DMS 273 (cell line): ENCODE data around the gene EFCC1.
A peak's percentile ranks its signal among the peaks of the same experiment; 100 is the strongest.
"Not testable (repeated sequence)": the region's sequence is repeated elsewhere in the genome, so short reads cannot be mapped to it uniquely, and the experiment has no call there.

Source experiments
- DNase-seq: peaks from one replicate; lab custom pipeline; 2025; ENCODE audit not compliant: unreplicated experiment; lab: John Stamatoyannopoulos, UW

Gene EFCC1

DNA sequence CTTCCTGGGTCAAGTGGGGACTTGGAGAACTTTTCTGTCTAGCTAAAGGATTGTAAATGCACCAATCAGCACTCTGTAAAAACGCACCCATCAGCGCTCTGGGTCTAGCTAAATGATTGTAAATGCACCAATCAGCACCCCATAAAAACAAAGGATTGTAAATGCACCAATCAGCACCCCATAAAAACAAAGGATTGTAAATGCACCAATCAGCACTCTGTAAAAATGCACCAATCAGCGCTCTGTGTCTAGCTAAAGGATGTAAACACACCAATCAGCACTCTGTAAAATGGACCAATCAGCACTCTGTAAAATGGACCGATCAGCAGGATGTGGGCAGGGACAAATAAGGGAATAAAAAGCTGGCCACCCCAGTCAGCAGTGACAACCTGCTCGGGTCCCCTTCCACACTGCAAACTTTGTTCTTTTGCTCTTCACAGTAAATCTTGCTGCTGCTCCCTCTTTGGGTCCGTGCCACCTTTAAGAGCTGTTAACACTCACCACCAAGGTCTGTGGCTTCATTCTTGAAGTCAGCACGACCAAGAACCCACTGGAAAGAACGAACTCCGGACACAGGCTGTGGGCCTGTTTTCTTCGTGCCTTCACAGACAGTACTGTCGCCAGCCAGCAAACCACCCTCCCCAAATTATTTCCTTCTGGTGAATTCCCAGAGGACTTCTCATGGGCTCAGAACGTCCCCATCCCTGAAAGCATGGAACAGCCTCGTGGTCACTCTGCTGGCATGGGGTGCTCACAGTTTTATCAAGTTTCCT is 68.4 kb downstream of the EFCC1 start:
- not testable (repeated sequence) for DNase-seq

DNA sequence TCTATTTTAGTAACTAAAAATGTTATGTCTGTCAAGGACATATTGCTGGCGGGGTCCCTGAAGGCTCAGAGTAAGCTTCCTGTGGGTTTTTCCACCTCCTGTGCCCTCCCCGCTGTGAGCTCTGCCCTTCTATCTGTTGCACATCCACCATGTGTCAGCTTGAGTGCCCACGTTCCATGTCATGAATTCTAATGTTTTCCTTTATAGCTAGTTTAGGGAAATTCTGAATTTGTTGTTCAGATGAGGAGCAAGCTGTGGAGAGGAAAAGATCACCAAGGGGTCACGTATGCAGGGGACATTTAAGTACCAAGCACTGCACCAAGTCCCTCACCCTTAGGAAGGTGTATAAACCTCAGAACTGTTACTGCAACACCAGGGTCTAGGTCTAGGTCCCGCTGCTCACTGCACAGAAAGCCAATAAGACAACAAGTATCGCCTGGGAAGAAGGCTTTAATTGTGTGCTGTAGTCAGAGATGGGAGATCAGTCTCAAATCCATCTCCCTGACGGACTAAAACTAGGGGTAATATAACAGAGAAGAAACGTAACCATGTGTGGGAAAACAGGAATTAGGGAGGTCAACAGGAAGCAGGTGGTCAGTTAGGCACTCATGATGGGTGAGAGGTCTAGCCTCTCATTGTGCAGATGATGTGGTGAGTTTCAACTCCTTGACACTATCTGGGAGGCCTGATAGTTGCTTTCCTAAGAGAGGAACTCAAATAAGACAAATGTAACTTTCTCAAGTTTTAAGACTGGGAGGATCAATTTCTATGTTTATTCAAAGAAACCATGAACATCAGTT is 69.2 kb downstream of the EFCC1 start:
- no peak for DNase-seq

DNA sequence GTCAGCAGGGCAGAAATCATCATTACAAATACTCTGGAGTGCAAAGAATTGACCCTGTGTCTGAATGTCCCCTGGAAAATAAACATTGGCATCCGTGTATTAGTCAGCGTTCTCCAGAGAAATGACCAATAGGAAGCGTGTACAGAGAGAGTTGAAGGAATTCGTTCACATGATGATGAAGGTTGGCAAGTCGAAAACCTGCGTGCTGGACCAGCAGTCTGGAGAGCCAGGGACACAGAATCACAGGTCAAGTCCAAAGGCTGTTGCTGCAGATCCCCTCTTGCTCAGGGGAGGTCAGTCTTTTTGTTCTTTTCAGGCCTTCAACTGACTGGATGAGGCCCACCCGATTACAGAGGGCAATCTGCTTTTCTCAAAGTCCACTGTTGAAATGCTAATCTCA is 76.1 kb downstream of the EFCC1 start:
- no peak for DNase-seq

DNA sequence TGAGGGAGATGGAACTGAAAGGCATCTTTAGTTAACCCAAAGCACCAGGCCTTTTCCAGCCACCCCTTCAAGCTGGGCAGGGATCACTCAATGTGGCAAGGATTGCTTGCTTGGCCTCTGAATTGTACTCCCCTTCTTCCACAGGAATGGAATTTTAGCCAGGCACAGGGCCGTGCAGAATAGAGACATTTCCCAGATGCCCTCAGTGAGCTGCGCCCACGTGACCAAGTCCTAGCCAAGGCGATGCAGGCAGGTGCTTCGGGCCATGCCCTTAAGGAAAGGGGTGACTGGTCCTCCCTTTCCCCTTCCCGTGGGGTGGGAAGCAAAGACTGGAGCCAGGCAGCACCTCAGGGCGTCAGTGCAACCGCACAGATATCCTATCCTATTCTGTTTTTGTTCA is 77.4 kb downstream of the EFCC1 start:
- DNase-seq = no peak

DNA sequence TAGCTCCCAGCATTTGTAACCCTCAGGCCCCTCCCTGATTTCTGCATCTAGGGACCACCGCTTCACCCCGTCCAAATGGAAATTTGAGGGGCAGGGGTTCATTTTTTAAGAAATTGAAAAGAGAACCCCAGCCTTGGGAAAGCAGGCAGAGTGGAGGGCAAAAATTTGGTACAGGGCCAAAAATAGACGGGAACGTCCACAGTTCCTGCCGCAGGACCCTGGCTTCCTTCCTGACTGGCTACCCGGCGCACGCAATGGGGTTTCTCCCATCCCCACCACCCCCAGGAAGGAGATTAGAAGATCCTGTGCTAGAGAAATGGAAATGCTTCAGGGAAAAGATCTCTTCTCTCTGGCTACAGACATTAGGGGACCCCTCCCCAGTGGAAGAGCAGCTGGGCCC is 80.4 kb downstream of the EFCC1 start:
- DNase-seq = no peak

DNA sequence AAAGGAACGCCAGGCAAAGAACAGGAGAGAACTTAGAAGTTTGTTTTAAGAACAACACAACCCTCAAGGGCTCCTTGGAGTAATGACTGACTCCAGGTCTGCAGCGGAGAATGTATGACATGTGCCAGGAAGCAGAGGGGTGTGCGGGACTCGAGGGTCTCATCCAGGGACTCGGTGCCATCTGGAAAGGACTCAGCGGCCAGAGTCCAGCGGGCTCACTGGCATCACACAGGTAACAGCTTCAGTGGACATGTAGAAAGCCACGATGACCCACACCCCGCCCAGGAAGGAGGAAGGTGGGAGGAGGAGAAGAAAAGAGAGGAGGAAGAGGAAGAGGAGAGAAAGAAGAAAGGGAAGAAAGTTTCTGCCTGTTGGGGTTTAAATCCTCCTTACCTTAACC is 80.9 kb downstream of the EFCC1 start:
- no peak for DNase-seq

DNA sequence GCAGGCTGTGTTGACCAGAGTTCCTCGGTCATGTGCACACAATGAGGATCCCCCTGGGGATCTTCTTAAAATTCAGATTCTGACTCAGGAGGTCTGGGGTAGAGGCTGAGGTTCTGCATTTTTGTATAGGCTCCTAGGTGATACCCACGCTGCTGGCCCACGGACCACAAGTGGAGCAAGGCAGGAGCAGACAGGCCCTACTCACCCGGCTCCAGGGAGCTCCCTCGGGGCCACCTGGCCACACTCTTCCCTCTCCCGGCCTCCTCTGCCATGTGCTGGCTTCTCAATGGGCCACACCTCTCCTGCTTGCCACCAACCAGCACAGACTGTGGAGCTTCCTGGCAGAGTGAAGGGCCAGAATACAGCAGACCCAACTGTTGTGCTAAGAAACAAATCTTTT is 83.4 kb downstream of the EFCC1 start:
- DNase-seq = no peak

DNA sequence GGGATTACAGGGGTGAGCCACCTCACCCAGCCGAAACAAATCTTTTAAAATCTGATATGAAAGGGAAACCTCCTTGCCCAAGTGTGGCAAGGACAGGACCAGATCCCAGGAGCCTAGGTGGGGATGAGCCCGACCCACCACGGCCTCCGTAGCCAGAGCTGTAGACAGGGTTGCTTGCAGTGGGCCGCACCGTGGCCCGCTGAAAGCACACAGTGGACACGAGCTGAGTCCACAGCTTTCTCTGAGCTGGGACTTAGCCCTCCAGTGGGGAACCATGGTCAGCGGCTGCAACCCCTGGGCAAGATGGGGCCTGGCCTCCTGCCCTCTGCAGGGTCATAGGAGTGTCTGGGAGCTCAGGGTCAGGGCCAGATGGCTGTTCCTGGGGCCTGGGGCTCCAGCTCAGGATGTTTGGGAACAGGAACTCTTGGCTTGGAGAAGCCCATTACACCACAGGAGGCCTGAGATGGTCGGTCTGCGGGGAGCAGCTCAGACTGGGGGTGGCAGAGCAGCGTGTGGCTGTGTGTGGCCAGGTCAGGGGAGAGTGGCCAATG is 84.1 kb downstream of the EFCC1 start:
- DNase-seq = no peak

DNA sequence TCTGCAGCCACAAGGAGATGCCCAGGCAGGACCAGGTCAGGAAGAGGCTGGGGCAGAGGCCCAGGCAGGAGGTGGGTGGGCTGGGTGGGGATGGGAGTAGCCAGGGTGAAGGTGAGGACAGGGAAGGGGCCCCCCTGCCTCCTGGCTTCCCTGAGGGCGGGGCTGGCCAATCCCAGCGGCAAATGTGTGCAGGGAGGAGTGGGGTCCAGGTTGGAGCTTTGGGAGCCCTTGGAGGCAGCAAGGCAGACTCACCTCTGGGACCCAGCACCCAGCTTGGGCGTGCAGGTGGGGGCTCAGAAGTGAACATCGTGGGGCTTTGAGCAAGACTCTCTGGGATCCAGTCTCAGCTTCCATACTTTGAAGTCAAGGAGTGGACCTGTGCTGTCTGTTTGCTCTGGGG is 84.7 kb downstream of the EFCC1 start:
- DNase-seq = no peak

DNA sequence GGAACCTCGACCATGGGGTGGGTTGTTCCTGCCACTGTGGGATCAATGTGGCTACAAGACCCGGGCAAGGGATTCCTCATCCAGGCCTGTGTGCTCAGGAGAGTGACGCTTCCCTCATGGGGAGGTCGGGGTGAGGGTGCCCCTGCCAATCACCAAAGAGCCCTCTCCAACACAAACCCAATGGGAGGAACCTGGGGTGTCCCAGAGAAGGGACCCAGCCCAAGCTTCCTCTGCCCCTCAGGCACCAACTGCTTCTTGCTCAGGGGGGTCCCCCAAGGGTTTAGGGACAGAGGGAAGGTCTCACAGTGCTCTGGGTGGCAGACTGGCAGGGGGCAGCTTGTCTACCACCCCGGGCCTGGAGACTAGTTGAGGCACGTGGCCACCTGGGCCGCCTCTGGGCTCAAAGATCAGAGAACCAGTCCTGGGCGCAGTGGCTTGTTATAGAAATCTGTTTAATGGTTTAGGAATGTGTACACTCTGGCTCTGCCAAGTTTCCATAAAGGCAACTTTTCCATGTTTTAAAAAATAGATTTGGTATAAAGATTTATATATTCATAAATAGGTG is 86.1 kb downstream of the EFCC1 start:
- DNase-seq = no peak

DNA sequence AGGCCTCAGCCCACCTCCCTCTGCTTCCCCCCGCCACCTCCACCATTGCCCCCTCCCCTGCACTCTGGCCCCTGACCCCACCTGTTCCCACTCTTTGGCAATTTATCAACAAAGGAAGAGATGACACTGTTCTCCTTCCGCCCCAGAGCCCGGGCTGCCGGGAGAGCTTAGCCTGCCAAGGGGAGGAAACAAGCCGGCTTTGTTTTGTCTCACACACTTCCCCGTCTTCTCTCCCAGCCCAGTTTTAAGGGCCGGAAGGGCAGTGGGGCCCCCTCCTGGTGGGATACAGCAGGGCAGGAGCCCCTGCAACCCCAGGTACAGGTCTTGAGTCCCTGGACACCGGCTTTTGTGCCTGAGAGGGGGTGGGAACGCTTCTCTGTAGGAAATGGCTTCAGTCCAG is 86.8 kb downstream of the EFCC1 start:
- DNase-seq = peak; percentile 72

DNA sequence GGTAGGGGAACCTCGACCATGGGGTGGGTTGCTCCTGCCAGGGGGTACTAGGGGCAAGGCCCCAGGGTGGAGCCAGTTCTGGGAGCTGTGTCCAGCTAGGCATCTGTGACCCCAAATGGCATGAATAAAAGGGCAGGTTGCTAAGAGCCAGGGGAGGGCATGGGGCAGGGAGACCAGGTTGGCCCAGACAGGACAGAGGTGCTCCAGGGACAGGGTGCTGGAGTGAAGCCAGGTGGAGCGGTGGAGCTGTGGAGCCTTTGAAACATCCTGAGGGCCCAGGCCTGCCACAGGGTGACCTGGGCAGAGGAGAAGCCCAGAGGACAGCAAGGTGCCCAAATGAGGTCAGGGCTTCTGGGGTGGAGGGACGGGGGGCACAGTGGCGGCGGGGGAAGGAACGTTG is 87.2 kb downstream of the EFCC1 start:
- not testable (repeated sequence) for DNase-seq
